A549 (cell line): ENCODE results near the gene POMT1. TPM values are rescaled to one million over a fixed set of nuclear protein-coding genes. Genes with fewer than 3 reads are reported as not detected.

Source experiments
- ATAC-seq, 2 experiments: fragments of 200-7000 bp in 1 of 2; fragments of >200 bp in 1 of 2; cut with Nextera tagmentation in 1 of 2; cut with Tn5 transposase in 1 of 2; 3 replicates each; pipeline versions ENCODE4 v1.8.0 to v1.9.1; 2018 to 2020; ENCODE audit warnings: mild to moderate bottlenecking in 1 of 2, moderate library complexity in 1 of 2
- CTCF ChIA-PET: fragments of 300-600 bp; sonication (Branson Sonifier 250); formaldehyde crosslinking; extraction: SDS; loops from one replicate; lab custom pipeline; 2021; ENCODE audit warnings: antibody characterized with exemption, inconsistent platforms; lab: Yijun Ruan, JAX
- POLR2A ChIA-PET: fragments of 350-600 bp; formaldehyde crosslinking; extraction: SDS; loops from one replicate; lab custom pipeline; 2021; ENCODE audit warnings: antibody characterized with exemption, inconsistent platforms; lab: Yijun Ruan, JAX
- DNase-seq, 2 experiments: peaks; one replicate each; pipeline versions ENCODE4 v3.0.0 to v3.0.0-alpha.2; 2011 to 2016; ENCODE audit warnings: low read depth in 1 of 2, low spot score in 1 of 2
- FAIRE-seq: peaks from 2 replicates; lab custom pipeline; 2011; peaks lifted over from hg19 to GRCh38; lab: Jason Lieb, UNC
- H3K27ac ChIP-seq, 2 experiments: fragments of >200 bp; sonication (Bioruptor Twin); formaldehyde crosslinking; 3 replicates each; pipeline ENCODE4 v1.5.1; 2016 to 2017
- H3K4me1 ChIP-seq: fragments of >200 bp; sonication (Bioruptor Twin); formaldehyde crosslinking; 3 replicates; pipeline ENCODE4 v1.6.1; 2016
- H3K4me2 ChIP-seq: fragments of >200 bp; sonication (Bioruptor Twin); formaldehyde crosslinking; 3 replicates; pipeline ENCODE4 v1.6.1; 2016
- H3K4me3 ChIP-seq: fragments of >200 bp; sonication (Bioruptor Twin); formaldehyde crosslinking; 3 replicates; pipeline ENCODE4 v1.5.1; 2016
- H3K9me3 ChIP-seq: fragments of >200 bp; sonication (Bioruptor Twin); formaldehyde crosslinking; 3 replicates; pipeline ENCODE4 v1.6.1; 2016
- CBX8 ChIP-seq: fragments of 200-600 bp; sonication (generic); IDR thresholded peaks from 2 replicates; pipeline ENCODE4 v1.6.1; 2016
- FOSL2 ChIP-seq, 2 experiments: fragments of 450-650 bp in 1 of 2; fragments of >200 bp in 1 of 2; sonication (Bioruptor Twin) in 1 of 2; formaldehyde crosslinking; IDR thresholded peaks; 2 replicates each; pipeline versions ENCODE4 v1.5.0 to v1.6.1; 2016 to 2020; ENCODE audit warnings: mild to moderate bottlenecking in 1 of 2, moderate library complexity in 1 of 2
- HDAC2 ChIP-seq: fragments of 200-600 bp; sonication (generic); IDR thresholded peaks from 2 replicates; pipeline ENCODE4 v1.6.1; 2016
- HOXB13 ChIP-seq: fragments of 250-450 bp; sonication (Bioruptor Pico); IDR thresholded peaks from 2 replicates; pipeline ENCODE4 v1.5.0; 2020; ENCODE audit warnings: low read depth, mild to moderate bottlenecking, moderate library complexity
- HOXB5 ChIP-seq: fragments of 250-450 bp; sonication (Bioruptor Pico); IDR thresholded peaks from 2 replicates; pipeline ENCODE4 v1.5.0; 2020; ENCODE audit warnings: mild to moderate bottlenecking, moderate library complexity
- JUN ChIP-seq, 2 experiments: fragments of >200 bp; sonication (Bioruptor Twin); formaldehyde crosslinking; IDR thresholded peaks; 2 replicates in 1 of 2; 3 replicates in 1 of 2; pipeline ENCODE4 v1.6.1; 2016 to 2017
- NFE2L2 ChIP-seq: fragments of 150-350 bp; conservative IDR thresholded peaks from 2 replicates; pipeline ENCODE4 v1.6.1; 2014; ENCODE audit warnings: low read length
- NR3C1 ChIP-seq: fragments of >200 bp; sonication (Bioruptor Twin); formaldehyde crosslinking; IDR thresholded peaks from 3 replicates; pipeline ENCODE4 v1.6.1; 2017
- PHF8 ChIP-seq: fragments of 200-600 bp; sonication (generic); IDR thresholded peaks from 2 replicates; pipeline ENCODE4 v1.6.1; 2016; ENCODE audit warnings: low read depth, mild to moderate bottlenecking, antibody characterized with exemption, moderate library complexity, borderline replicate concordance
- POLR2A ChIP-seq: IDR thresholded peaks from 2 replicates; pipeline ENCODE4 v1.6.1; 2012; ENCODE audit warnings: mild to moderate bottlenecking, low read length
- RAD21 ChIP-seq, 2 experiments: fragments of >200 bp in 1 of 2; sonication (Bioruptor Twin) in 1 of 2; formaldehyde crosslinking in 1 of 2; IDR thresholded peaks in 1 of 2; conservative IDR thresholded peaks in 1 of 2; 2 replicates in 1 of 2; 3 replicates in 1 of 2; pipeline ENCODE4 v1.6.1; 2012 to 2018; ENCODE audit warnings: inconsistent platforms in 1 of 2
- RARB ChIP-seq: fragments of 250-450 bp; sonication (Bioruptor Pico); IDR thresholded peaks from 2 replicates; pipeline ENCODE4 v1.8.0; 2021; ENCODE audit warnings: mild to moderate bottlenecking, moderate library complexity
- RCOR1 ChIP-seq: fragments of 150-350 bp; IDR thresholded peaks from 2 replicates; pipeline ENCODE4 v1.6.1; 2014; ENCODE audit warnings: antibody characterized with exemption, low read length, low read depth
- SMC3 ChIP-seq: fragments of >200 bp; sonication (Bioruptor Twin); formaldehyde crosslinking; IDR thresholded peaks from 3 replicates; pipeline ENCODE4 v1.6.1; 2018; ENCODE audit warnings: inconsistent platforms
- TP53 ChIP-seq: fragments of 250-450 bp; sonication (Bioruptor Pico); IDR thresholded peaks from 2 replicates; pipeline ENCODE4 v1.5.0; 2021; ENCODE audit warnings: mild to moderate bottlenecking, moderate library complexity
- ZC3H11A ChIP-seq: fragments of 450-650 bp; IDR thresholded peaks from 2 replicates; pipeline ENCODE4 v1.6.1; 2014; ENCODE audit warnings: antibody characterized with exemption, mild to moderate bottlenecking
- WGBS: methylation state at CpG from one replicate; pipeline ENCODE4 v1.1.6; 2017; ENCODE audit errors: missing lambda C conversion rate; 5-methylcytosine and 5-hydroxymethylcytosine counted together
- polyA plus RNA-seq, 4 experiments: library from polyadenylated mRNA; depleted of rRNA in 3 of 4; stranded (reverse); fragments of >200 nt; fragmentation: RNase III in 1 of 4; extraction: RNeasy Plus Mini Kit Qiagen cat#74134 plus additional on column Dnase treatment in 1 of 4; gene quantifications; 2 replicates in 3 of 4; 3 replicates in 1 of 4; pipeline ENCODE4 v1.2.3, GENCODE V29; 2011 to 2017
- TF ChIP-seq, protein P1 (sequence below): fragments of 250-450 bp; sonication (Bioruptor Pico); IDR thresholded peaks from 2 replicates; pipeline ENCODE4 v1.5.0; 2020; ENCODE audit warnings: low read depth, mild to moderate bottlenecking, moderate library complexity
- TF ChIP-seq, protein P2 (sequence below): fragments of >200 bp; sonication (Bioruptor Twin); formaldehyde crosslinking; IDR thresholded peaks from 3 replicates; pipeline ENCODE4 v1.5.1; 2016

POMT1 gene
- polyA plus RNA-seq, 2 of the 4 experiments (the other 2 are of a cell fraction): 16.5 to 17.7 TPM

DNA sequence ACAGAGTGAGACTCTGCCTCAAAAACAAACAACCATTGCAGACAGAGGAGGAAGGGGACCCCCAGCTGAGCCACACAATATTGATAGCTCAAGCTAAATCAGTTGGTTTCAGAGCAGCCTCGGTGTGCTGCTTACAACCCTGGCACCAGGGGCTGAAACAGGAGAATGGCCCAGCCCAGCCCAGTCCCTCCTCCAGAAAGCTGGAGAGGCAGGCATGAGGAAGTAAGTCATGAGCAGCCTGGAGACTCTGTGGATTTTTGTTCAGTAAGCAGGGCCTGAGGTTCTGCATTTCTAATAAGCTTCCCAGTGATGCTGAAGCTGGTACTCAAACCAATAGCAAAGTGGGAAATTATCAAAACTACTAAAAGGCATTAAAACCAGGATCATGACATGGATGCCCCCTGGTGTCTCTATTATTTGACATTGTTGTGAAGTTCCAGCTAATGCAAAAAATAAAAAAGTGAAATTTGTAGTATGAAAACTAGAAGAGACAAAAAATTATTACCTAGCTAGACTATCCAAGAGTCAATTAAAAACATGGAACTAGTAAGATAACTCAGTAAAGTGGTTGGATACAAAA, 56.8 kb downstream of the POMT1 start:
- POLR2A ChIA-PET: interaction anchor here (0.7 kb wide), 1 partner anchor 124 kb away, joined by 3 read pairs; no protein-coding TSS in a partner anchor
- no peak overlapping the region for H3K4me2 ChIP-seq
- no peak overlapping the region for H3K27ac ChIP-seq
- 100% methylated on average over 1 of the region's 1 CpG for WGBS
- TF ChIP-seq SMC3 (no peak), POLR2A (no peak), NR3C1 (no peak), RAD21 (conservative IDR thresholded peaks at IDR 0.05 in 1 of 2, IDR thresholded peaks at IDR 0.05 in 1 of 2) (peak in 1 of 2 experiments; percentile 36; a peak in 2 of 5 replicates)
- TF ChIP-seq, protein P1, sequence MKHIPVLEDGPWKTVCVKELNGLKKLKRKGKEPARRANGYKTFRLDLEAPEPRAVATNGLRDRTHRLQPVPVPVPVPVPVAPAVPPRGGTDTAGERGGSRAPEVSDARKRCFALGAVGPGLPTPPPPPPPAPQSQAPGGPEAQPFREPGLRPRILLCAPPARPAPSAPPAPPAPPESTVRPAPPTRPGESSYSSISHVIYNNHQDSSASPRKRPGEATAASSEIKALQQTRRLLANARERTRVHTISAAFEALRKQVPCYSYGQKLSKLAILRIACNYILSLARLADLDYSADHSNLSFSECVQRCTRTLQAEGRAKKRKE: no peak
- H3K9me3 ChIP-seq: peaks cover 15% of the 10 kb centered on the region; the same call in 2 of the 3 replicates
- DNase-seq (no peak), ATAC-seq (0 out of 6 replicates have a peak, but pooled peaks of 1 of the 2 experiments have one; percentile 23), FAIRE-seq (no peak)
- H3K4me3 ChIP-seq: no peak overlapping the region
- H3K4me1 ChIP-seq: no peaks in the 10 kb centered on the region
- CTCF ChIA-PET: interaction anchor here (0.5 to 3.1 kb wide), 8 partner anchors 9 to 235 kb away, joined by 3 to 9 read pairs (median 4); no protein-coding TSS in a partner anchor

DNA sequence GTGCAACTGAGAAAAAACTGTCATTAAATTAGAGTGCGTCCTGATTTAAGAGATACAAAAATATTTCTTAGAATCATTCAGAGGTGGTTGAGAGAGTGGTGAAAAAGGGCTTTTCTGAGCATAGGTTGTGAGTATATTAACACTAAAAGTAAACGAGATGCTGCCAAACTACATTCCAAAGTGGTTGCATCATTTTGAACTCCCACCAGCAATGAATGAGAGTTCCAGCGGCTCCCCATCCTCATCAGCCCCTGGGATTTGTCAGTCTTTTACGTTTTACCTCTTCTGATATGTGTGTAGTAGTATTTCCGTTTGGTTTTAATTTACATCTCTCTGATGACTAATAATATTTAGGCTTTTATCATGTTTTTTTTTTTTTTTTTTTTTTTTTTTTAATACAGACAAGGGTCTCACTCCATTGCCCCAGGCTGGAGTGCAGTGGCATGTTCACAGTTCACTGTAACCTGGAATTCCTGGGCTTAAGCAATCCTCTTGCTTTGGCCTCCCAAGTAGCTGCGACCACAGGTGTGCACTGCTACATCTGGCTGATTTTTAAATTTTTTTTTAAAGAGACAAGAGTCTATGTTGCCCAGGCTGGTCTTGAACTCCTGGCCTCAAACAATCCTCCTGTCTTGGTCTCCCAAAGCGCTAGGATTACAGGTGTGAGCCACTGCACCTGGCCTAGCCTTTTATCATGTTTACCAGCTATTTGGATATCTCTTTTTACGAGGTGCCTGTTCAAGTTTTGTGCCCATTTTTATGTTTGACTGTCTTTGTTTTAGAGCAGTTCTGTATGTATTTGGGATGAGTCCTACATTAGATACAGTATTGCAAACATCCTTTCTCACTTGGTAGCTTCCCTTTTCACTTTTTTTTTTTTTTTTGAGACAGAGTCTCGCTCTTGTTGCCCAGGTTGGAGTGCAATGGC, 59.6 kb downstream of the POMT1 start:
- no peak for DNase-seq
- CTCF ChIA-PET: interaction anchor here (0.6 to 0.9 kb wide), 3 partner anchors 123 to 538 kb away, joined by 3 to 4 read pairs (median 3); no protein-coding TSS in a partner anchor
- H3K4me3 ChIP-seq: no peak overlapping the region
- 61% methylated on average over 9 of the region's 9 CpGs for WGBS
- no peaks in the 10 kb centered on the region for H3K4me1 ChIP-seq
- FAIRE-seq: no peak
- ATAC-seq: no peak
- H3K4me2 ChIP-seq: no peak overlapping the region
- peaks cover 15% of the 10 kb centered on the region; the same call in 2 of the 3 replicates for H3K9me3 ChIP-seq
- TF ChIP-seq HOXB5 (CRISPR knock-in tag): no peak
- no peak for TF ChIP-seq NR3C1
- TF ChIP-seq RCOR1: no peak
- no peak for TF ChIP-seq NFE2L2
- no peak for TF ChIP-seq HOXB13 (CRISPR knock-in tag)
- TF ChIP-seq, protein P2, sequence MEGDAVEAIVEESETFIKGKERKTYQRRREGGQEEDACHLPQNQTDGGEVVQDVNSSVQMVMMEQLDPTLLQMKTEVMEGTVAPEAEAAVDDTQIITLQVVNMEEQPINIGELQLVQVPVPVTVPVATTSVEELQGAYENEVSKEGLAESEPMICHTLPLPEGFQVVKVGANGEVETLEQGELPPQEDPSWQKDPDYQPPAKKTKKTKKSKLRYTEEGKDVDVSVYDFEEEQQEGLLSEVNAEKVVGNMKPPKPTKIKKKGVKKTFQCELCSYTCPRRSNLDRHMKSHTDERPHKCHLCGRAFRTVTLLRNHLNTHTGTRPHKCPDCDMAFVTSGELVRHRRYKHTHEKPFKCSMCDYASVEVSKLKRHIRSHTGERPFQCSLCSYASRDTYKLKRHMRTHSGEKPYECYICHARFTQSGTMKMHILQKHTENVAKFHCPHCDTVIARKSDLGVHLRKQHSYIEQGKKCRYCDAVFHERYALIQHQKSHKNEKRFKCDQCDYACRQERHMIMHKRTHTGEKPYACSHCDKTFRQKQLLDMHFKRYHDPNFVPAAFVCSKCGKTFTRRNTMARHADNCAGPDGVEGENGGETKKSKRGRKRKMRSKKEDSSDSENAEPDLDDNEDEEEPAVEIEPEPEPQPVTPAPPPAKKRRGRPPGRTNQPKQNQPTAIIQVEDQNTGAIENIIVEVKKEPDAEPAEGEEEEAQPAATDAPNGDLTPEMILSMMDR: no peak
- no peak for TF ChIP-seq RARB (CRISPR knock-in tag)
- no peak for TF ChIP-seq PHF8
- TF ChIP-seq ZC3H11A: no peak
- no peak for TF ChIP-seq FOSL2 (IDR thresholded peaks at IDR 0.05)
- no peak for TF ChIP-seq FOSL2 (CRISPR knock-in tag; IDR thresholded peaks at IDR 0.05)
- no peak for TF ChIP-seq RAD21 (conservative IDR thresholded peaks at IDR 0.05 in 1 of 2, IDR thresholded peaks at IDR 0.05 in 1 of 2)
- TF ChIP-seq HDAC2: no peak
- no peak for TF ChIP-seq JUN (IDR thresholded peaks at IDR 0.05)
- TF ChIP-seq, all 56 proteins: peak for 0
- POLR2A ChIA-PET: no interaction called here
- no peak overlapping the region for H3K27ac ChIP-seq

DNA sequence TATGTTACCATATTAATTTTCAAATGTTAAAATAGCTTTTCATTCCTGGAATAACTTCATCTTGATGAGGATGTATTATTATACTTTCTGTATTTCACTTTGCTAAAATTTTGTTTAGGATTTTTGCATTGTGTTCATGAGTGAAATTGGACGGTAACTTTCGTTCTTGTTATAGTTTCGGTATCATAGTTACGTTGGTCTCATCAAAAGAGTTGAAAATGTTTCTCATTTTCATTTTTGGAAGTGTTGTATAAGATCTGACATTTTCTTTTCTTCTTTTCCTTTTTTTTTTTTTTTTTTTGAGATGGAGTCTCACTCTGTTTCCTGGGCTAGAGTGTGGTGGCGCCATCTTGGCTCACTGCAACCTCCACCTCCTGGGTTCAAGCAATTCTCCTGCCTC, 62.7 kb downstream of the POMT1 start:
- Histone ChIP-seq H3K4me2 (no peak overlapping the region), H3K9me3 (peaks cover 13% of the 10 kb centered on the region; the same call in 2 of the 3 replicates), H3K4me3 (no peak overlapping the region), H3K4me1 (no peaks in the 10 kb centered on the region), H3K27ac (no peak overlapping the region)
- DNase-seq (no peak), ATAC-seq (no peak), FAIRE-seq (no peak)
- CTCF ChIA-PET: interaction anchor here (0.6 to 1.9 kb wide), 4 partner anchors 26 to 602 kb away, joined by 3 to 7 read pairs (median 3); no protein-coding TSS in a partner anchor
- 81% methylated on average over 5 of the region's 5 CpGs for WGBS
- TF ChIP-seq, protein P1: no peak
- TF ChIP-seq CBX8 (no peak), TP53 (CRISPR knock-in tag) (no peak)
- POLR2A ChIA-PET: no interaction called here
